Breast epithelium (tissue), 3 donors: Measurements from ENCODE around the gene DPY19L2.
"Not testable (repeated sequence)": the region's sequence is repeated elsewhere in the genome, so short reads cannot be mapped to it uniquely, and the experiment has no call there.

Source experiments
- POLR2A ChIP-seq: fragments of 450-650 bp; IDR thresholded peaks from one replicate; pipeline ENCODE4 v1.6.1; 2016; ENCODE audit warnings: antibody characterized with exemption, mild to moderate bottlenecking, moderate library complexity
- POLR2AphosphoS5 ChIP-seq, 3 donors: sonication (generic); formaldehyde crosslinking; IDR thresholded peaks; one replicate each; pipeline ENCODE4 v1.6.1; 2017; ENCODE audit warnings: antibody characterized with exemption in 3 of 3
- TF ChIP-seq, protein P1 (sequence below), 3 donors: fragments of 450-650 bp; IDR thresholded peaks; one replicate each; pipeline ENCODE4 v1.5.1; 2016 to 2017; ENCODE audit warnings: antibody characterized with exemption in 3 of 3, mild to moderate bottlenecking in 3 of 3, moderate library complexity in 3 of 3

DNA sequence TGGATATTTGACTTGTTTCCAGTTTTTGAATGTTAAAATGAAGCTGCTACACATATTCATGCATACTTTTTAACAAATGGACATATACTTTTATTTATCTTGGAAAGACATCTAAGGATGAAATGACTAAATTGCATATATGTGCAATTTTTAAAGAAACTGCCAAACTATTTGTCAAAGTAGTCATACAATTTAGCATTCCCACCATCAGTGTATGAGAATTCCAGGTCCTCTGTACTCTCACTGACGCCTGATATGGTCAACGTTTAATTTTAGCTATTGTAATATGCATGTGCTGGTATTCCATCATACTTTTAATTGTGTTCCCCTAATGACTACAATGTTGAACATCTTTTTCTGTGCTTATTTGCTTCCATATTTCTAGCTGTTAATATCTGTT, 22.5 kb upstream of the DPY19L2 start:
- not testable (repeated sequence) for TF ChIP-seq POLR2A; POLR2AphosphoS5 (IDR thresholded peaks at IDR 0.05)
- TF ChIP-seq, protein P1, sequence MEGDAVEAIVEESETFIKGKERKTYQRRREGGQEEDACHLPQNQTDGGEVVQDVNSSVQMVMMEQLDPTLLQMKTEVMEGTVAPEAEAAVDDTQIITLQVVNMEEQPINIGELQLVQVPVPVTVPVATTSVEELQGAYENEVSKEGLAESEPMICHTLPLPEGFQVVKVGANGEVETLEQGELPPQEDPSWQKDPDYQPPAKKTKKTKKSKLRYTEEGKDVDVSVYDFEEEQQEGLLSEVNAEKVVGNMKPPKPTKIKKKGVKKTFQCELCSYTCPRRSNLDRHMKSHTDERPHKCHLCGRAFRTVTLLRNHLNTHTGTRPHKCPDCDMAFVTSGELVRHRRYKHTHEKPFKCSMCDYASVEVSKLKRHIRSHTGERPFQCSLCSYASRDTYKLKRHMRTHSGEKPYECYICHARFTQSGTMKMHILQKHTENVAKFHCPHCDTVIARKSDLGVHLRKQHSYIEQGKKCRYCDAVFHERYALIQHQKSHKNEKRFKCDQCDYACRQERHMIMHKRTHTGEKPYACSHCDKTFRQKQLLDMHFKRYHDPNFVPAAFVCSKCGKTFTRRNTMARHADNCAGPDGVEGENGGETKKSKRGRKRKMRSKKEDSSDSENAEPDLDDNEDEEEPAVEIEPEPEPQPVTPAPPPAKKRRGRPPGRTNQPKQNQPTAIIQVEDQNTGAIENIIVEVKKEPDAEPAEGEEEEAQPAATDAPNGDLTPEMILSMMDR (IDR thresholded peaks at IDR 0.05) = not testable (repeated sequence)
